CD4-positive, alpha-beta T cell treated with Interleukin-17A for 1 hour (primary cell): Measurements from ENCODE around the gene CNOT10.

Source experiments
- DNase-seq: peaks from one replicate; pipeline ENCODE4 v3.0.0-alpha.2; 2020

The CNOT10 gene

GRCh38 chr3:32819551-32820348 lies 134.8 kb downstream of the CNOT10 start:
- DNase-seq: no peak

- no peak for DNase-seq
Observed at GRCh38 chr3:32820430-32820829, 135.4 kb downstream of the CNOT10 start.

GRCh38 chr3:32820971-32821685 lies 136.1 kb downstream of the CNOT10 start:
- DNase-seq: no peak

GRCh38 chr3:32821686-32822296 lies 136.8 kb downstream of the CNOT10 start:
- no peak for DNase-seq

GRCh38 chr3:32822609-32823498 lies 137.9 kb downstream of the CNOT10 start:
- DNase-seq: no peak
